Right lobe of liver (tissue), 4 donors: Measurements from ENCODE around the gene JMY.

Source experiments
- POLR2A ChIP-seq: fragments of 450-650 bp; IDR thresholded peaks from one replicate; pipeline ENCODE4 v1.6.1; 2017; ENCODE audit warnings: antibody characterized with exemption, mild to moderate bottlenecking
- TF ChIP-seq, protein P1 (sequence below), 4 donors: fragments of 200-600 bp in 3 of 4; fragments of 450-650 bp in 1 of 4; IDR thresholded peaks; one replicate each; pipeline versions ENCODE4 v1.5.1 to v1.8.0; 2016 to 2022; ENCODE audit warnings: antibody characterized with exemption in 4 of 4, mild to moderate bottlenecking in 2 of 4
- donor health status: DM: no; HTN: no; CAD: no.
- donor health status: DM: no; HTN: no; CAD: no.
- donor health status: DM: no; HTN: yes; CAD: no.

- TF ChIP-seq, protein P1, sequence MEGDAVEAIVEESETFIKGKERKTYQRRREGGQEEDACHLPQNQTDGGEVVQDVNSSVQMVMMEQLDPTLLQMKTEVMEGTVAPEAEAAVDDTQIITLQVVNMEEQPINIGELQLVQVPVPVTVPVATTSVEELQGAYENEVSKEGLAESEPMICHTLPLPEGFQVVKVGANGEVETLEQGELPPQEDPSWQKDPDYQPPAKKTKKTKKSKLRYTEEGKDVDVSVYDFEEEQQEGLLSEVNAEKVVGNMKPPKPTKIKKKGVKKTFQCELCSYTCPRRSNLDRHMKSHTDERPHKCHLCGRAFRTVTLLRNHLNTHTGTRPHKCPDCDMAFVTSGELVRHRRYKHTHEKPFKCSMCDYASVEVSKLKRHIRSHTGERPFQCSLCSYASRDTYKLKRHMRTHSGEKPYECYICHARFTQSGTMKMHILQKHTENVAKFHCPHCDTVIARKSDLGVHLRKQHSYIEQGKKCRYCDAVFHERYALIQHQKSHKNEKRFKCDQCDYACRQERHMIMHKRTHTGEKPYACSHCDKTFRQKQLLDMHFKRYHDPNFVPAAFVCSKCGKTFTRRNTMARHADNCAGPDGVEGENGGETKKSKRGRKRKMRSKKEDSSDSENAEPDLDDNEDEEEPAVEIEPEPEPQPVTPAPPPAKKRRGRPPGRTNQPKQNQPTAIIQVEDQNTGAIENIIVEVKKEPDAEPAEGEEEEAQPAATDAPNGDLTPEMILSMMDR (IDR thresholded peaks at IDR 0.05): no peak
- no peak for TF ChIP-seq POLR2A
These were observed 51.4 kb downstream of the JMY start for GRCh38 chr5:79287380-79287779.
